CD4-positive, alpha-beta T cell treated with Interleukin-4 for 4 hours (primary cell): Measurements from ENCODE around the gene SFSWAP.
"Not testable (repeated sequence)": the region's sequence is repeated elsewhere in the genome, so short reads cannot be mapped to it uniquely, and the experiment has no call there.

ENCODE experiments used
- DNase-seq: peaks from one replicate; pipeline ENCODE4 v3.0.0-alpha.2; 2020

The SFSWAP gene

GRCh38 chr12:131794061-131794460 is 83.2 kb downstream of the SFSWAP start:
- DNase-seq = no peak

GRCh38 chr12:131794573-131794972 is 83.7 kb downstream of the SFSWAP start:
- DNase-seq = no peak

- DNase-seq = no peak
Observed at GRCh38 chr12:131795064-131795463, 84.2 kb downstream of the SFSWAP start.

GRCh38 chr12:131795690-131796410 is 85.0 kb downstream of the SFSWAP start:
- no peak for DNase-seq

- DNase-seq = no peak
Observed at GRCh38 chr12:131796411-131796736, 85.5 kb downstream of the SFSWAP start.

- DNase-seq = no peak
Observed at GRCh38 chr12:131796754-131797587, 86.1 kb downstream of the SFSWAP start.

GRCh38 chr12:131797588-131797934 is 86.7 kb downstream of the SFSWAP start:
- no peak for DNase-seq

GRCh38 chr12:131799195-131799594 is 88.3 kb downstream of the SFSWAP start:
- DNase-seq = no peak

GRCh38 chr12:131799828-131800593 is 89.1 kb downstream of the SFSWAP start:
- no peak for DNase-seq

- no peak for DNase-seq
Observed at GRCh38 chr12:131800594-131801135, 89.8 kb downstream of the SFSWAP start.

- no peak for DNase-seq
Observed at GRCh38 chr12:131801254-131801866, 90.5 kb downstream of the SFSWAP start.

- DNase-seq = no peak
Observed at GRCh38 chr12:131803961-131804521, 93.2 kb downstream of the SFSWAP start.

GRCh38 chr12:131805421-131805820 is 94.5 kb downstream of the SFSWAP start:
- DNase-seq = no peak

GRCh38 chr12:131806674-131807073 is 95.8 kb downstream of the SFSWAP start:
- no peak for DNase-seq

- DNase-seq = peak; percentile 24
Observed at GRCh38 chr12:131808744-131809371, 98.0 kb downstream of the SFSWAP start.

GRCh38 chr12:131809476-131810254 is 98.8 kb downstream of the SFSWAP start:
- not testable (repeated sequence) for DNase-seq

- DNase-seq = no peak
Observed at GRCh38 chr12:131810726-131811125, 99.8 kb downstream of the SFSWAP start.

GRCh38 chr12:131815131-131815530 is 104.2 kb downstream of the SFSWAP start:
- no peak for DNase-seq

GRCh38 chr12:131816495-131816894 is 105.6 kb downstream of the SFSWAP start:
- DNase-seq = no peak

GRCh38 chr12:131817241-131817640 is 106.4 kb downstream of the SFSWAP start:
- no peak for DNase-seq
